ENCODE measurements around the gene MAST4.

MAST4 gene

DNA sequence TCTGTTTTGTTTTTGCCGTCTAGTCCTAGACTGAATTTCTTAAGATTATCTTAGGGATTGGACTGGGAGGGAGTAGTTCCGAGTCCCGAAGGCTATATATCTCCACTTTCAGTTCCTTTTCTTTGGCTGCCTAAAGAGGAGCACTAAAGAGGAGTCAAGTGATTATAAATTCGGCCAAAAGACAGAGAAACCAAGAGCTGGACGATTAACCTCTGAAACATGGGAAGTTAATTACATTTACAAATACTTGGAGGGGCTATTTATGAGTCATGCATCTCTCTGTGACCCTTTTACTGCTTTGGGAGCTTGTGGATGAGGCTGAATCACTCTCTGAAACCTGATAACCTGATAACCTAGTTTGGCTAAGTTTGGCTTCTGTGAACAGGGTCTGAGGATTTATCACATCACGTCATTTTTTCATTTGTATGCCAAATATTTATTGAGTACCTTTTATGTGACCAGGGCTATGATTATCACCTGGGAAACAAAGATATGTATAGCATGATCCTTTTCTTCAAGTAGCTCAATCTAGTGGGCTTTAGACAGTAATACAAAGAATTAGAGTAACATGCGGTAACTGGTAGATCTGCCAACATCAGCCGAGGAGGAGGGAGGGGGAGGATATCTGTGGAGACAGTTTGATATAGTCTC is 419.5 kb downstream of the MAST4 start:
- DNase-seq (ENCODE audit: low read depth in 2 of 2) = no peak

- DNase-seq (ENCODE audit: low read depth in 2 of 2) = no peak
These were observed 423.1 kb downstream of the MAST4 start for GRCh38 chr5:67019065-67019845.

DNA sequence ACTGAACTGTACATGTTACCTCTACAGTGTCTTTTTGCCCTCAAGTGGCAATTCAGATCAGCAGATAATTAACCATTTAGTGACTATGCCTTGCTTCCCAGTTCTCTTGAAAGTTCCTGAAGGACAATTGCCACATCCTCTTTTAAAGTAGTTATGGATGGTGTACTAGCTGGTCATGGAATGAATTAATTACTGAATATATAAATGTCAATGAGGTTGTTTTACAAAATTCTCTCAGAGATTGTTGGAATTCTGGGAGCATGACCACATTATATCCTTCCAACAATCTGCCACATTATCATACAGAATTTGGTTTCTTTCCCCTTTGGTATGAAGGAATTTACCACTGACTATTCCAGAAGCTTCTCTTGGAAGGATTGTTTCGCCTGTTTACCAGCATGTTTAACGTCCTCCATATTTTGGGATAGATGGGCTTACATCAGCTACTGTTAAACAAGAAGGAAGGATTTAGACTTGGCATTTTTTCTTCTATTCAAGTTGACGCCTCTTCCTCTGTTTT is 424.0 kb downstream of the MAST4 start:
- no peak for DNase-seq (ENCODE audit: low read depth in 2 of 2)

GRCh38 chr5:67021031-67021430 is 424.8 kb downstream of the MAST4 start:
- no peak for DNase-seq (ENCODE audit: low read depth in 2 of 2)

- DNase-seq (ENCODE audit: low read depth in 2 of 2) = no peak
These were observed 425.3 kb downstream of the MAST4 start for GRCh38 chr5:67021521-67021920.

- no peak for DNase-seq (ENCODE audit: low read depth in 2 of 2)
These were observed 425.8 kb downstream of the MAST4 start for GRCh38 chr5:67021962-67022361.

DNA sequence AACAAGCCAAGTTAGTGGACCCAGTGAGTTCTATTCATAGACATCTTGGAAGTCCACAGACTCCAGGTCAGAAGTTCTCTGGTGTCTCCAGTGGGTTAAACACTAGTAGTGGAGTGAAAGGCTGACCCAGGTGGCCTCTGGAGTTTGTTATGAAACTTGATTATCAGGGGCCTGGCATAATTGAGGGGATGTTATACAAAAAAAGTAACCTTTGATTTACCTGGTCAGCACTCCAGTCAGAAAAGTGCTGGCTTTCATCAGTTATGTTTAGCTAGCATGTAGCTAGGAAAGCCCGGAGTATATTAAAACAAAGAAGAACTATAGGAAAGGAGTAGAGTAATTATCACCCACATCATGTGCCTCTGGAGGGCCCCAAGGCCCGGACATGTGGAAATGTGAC is 429.3 kb downstream of the MAST4 start:
- DNase-seq (ENCODE audit: low read depth in 2 of 2) = no peak

DNA sequence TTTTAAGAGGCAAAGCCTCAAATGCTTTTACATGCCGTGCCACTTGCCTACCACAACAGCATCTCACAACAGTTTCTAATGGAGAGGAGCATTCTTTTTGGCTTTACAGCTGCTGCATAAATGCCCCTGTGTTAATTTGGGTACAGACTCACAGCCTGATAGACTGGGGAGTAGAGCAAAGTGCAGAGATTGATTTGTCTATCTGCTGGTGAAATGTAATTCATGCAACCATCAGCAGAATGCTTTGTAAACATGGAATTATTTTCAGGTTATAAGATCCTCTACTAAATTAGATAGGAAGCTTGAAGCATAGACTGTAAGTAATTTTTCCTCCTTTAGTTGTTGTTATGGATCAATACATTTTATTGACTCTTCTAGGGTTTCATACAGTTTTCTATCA is 430.1 kb downstream of the MAST4 start:
- DNase-seq (ENCODE audit: low read depth in 2 of 2) = no peak

- DNase-seq (ENCODE audit: low read depth in 2 of 2) = no peak
These were observed 431.0 kb downstream of the MAST4 start for GRCh38 chr5:67027171-67027570.

GRCh38 chr5:67028371-67028770 is 432.2 kb downstream of the MAST4 start:
- DNase-seq (ENCODE audit: low read depth in 2 of 2) = no peak

- no peak for DNase-seq (ENCODE audit: low read depth in 2 of 2)
These were observed 432.7 kb downstream of the MAST4 start for GRCh38 chr5:67028941-67029340.

GRCh38 chr5:67029481-67029880 is 433.3 kb downstream of the MAST4 start:
- DNase-seq (ENCODE audit: low read depth in 2 of 2) = no peak

DNA sequence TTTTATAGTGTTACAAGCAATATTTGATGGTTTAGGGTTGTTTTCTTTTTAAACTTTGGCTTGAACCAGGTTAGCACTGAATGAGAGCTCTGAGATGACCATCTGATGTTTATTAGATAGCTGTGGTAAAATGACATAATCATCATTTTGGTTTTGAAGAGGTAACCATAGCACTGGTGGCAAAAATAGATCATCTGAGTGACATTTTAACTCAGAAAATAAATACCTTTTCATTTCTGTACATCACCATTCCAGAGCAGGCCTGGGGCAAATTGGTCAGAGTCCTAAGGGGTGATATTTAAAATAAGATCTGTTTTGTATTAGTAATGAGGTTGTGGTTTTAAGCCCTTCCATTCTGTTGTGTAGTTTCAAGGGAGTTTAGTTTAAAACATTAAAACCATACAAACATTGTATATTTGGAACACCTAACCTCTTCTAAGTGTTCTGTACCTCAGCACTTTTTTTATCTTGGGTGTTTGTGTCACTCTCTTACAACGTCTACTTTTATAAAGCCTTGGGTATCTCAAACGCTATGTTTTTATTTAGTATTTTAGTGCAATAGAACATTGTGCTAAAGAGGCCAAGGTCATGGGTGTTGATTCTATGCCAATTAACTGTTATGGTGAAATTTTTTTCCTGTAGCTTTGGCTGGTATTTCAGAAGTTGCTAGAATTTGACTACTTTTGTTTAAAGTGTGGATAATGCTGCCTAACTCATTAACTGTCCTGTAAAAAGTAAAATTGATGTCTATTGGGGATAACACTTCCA is 434.3 kb downstream of the MAST4 start:
- no peak for DNase-seq (ENCODE audit: low read depth in 2 of 2)

DNA sequence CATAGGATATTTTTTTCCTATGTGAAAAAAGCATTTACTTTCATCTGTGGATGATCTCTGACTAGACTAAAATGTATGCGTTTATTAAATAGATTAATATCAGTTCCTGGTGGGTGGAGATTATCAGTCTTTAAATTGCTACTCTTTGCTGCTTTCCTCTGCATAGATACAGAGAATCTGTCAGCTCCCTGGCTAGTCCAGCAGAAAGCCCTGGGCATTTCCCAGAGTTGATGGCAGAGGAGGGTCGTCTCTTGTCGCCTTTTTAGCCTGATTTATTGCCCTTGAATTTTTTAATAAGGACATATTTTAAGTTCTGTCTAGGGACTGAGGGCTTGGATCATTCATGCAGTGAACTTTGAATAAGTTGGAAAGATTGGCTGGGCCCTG is 434.9 kb downstream of the MAST4 start:
- no peak for DNase-seq (ENCODE audit: low read depth in 2 of 2)

- DNase-seq (ENCODE audit: low read depth in 2 of 2) = no peak
These were observed 435.5 kb downstream of the MAST4 start for GRCh38 chr5:67031692-67032091.

DNA sequence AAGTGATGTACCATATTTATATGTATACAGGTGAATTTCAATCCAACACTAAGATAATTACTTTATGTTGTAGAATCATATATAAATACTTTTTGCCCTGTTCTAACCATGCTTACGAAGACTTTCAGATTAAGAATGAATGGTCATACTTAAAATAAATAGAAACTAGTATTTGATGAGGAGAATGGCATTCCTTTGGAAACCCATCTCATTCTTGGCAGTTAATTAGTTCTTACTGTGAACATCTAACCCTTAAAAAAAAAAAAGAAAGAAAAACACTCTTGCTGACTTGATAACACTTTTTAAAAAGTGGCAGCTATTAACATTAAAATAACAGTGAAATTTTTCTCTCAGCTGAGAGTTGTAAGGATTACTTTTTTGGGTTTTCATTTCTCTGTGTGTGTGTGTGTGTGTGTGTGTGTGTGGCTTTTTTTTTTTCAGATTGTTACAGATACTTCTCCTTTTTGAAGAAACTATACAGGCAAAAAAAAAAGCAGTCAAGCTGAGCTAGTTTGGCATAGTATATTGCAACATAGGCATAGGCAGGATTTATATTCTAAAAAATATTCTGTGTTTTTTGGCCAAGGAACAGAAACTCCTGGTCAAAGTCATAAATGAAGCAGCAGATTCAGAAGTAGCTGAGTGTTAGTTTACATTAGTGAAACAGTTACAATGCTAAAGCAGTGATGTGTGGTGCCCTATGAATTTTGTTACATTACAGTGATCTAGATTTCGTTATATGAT is 436.9 kb downstream of the MAST4 start:
- no peak for DNase-seq (ENCODE audit: low read depth in 2 of 2)

DNA sequence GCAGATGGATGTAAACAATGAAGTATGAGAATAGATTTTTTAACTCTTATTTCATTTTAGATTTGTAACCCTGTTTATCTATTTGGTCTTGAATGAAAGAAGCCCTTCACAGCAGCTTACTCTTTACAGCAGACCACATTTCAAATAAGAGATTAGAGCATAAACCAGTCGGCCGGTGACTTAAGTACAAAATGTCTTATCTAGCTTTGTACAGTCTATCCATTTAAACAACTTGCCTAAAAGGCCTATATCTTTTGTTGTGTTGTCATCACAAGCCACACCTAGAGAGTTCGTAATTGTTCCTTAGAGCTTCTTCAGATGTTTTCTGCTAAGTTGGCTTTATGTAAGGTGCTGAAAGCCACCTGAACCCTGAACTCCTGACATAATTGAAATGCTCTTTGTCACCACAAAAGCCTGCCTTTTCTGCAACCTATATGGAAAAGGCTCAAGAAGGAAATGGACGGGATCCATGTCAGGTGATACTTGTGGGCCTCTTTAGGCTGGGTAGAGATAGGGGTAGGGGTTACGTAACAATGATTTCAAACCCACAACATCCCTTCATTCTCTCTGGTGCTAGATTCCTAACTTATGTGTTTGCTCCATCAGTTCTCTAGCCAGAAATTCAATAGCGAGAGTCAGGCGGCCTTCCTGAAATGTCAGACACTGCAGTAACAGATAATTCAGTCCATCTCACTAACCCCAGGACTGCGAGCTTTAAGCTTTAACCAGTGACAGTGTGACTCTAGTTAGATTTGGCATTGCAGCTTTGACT is 437.9 kb downstream of the MAST4 start:
- DNase-seq (ENCODE audit: low read depth in 2 of 2) = no peak

DNA sequence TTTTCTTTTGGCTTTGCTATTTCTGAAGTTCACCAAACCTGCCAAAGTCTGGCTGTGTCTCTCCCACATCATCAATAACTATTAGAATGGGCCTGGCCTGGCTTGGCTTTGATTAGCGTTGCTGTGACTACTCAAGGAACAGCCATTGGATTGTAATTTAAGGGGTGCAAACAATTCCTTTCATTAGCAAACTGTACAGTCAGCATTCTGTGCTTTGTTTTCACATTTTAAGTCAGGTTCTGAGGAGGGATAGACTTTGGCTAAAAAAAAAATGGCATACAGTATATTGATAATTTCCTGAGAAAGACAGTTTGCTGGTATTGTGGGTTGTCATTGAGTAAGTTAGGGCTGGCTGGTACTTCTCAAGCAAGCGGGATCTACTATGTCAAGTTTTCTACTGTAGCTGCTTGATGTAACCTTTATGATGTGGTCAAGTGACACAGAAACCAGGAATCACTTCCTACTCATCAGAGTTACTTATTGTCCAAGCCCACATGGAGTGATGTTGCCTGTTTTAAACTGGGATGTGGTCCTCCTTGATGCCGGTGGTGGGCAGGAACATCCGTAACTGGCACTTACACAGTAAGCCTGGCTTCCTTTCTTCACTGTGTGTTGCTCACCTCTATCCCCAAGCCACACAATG is 439.0 kb downstream of the MAST4 start:
- no peak for DNase-seq (ENCODE audit: low read depth in 2 of 2)

DNA sequence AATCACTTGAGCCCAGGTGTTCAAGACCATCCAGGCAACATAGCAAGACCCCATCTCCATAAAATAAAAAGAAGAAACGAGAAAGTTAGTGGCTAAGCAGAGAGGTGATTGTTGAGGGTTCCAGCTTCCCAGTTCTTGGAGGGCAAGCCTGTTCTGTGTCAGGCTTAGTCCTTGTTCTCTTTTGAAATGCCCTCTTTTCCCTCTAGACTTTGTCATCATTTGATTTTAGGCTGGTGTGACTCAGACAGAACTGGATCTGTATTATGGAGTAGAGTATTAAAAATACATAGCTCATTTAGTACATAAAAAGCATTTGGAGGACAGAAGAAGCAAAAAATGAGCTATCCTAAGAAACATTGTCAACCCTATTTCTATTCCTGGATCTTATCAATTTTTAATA is 441.0 kb downstream of the MAST4 start:
- DNase-seq (ENCODE audit: low read depth in 2 of 2) = no peak

DNA sequence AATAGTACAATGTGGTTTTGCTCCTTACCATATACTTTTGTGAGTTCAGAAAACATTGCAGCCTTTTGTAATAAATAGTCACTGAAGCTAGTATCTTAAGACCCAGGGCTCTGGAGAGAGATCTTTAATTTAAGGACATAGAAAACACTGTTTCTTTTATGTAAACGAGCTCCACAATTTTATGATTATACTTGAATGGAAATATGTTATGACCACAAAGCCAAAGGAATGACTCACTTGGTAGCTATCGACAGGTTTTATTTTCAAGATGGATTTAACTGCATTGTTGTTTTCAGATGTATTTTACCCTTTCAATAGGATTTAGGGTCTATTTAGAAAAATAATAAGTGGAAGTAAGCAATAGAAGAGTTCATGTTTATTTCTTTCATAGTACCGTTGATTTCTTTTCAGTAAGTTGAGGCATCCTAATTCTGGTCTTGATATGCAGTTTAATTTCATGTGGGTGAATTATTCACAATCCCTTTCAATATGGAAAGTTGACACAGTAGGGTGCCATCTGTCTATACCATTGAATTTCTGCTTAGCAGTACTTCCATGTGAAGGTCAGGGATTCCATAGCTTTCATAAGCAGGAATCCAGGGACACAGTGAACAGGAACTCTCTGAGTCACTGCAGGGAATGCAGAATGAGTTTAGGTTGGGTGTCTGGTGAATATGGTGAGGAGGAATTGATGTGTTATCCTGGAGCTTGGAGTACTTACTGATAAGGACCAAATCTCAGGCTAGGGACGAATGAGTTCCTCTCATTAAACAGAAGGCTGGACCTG is 442.8 kb downstream of the MAST4 start:
- DNase-seq (ENCODE audit: low read depth in 2 of 2) = no peak

Measured in stimulated activated CD8-positive, alpha-beta memory T cell treated with anti-CD3 and anti-CD28 coated beads, Interleukin-7, amount 100 ng/mL, for 1 hour (primary cell).